GM12878 (cell line): ENCODE measurements around the gene ANO10.

Experiments
- BHLHE40 ChIP-seq, 2 experiments: fragments of 450-650 bp in 1 of 2; IDR thresholded peaks; 2 replicates each; pipeline ENCODE4 v1.6.1; 2011 to 2017; ENCODE audit warnings: low read depth in 2 of 2, borderline replicate concordance in 1 of 2, improper control_type of control experiment in 1 of 2, low read length in 1 of 2, mild to moderate bottlenecking in 1 of 2
- CHD1 ChIP-seq: IDR thresholded peaks from 2 replicates; pipeline ENCODE4 v1.6.1; 2012; ENCODE audit warnings: low read depth, low read length, improper control_type of control experiment
- POLR2A ChIP-seq: IDR thresholded peaks from 2 replicates; pipeline ENCODE4 v1.6.1; 2011; ENCODE audit warnings: low read depth, mild to moderate bottlenecking, low read length
- POLR2AphosphoS2 ChIP-seq: IDR thresholded peaks from 2 replicates; pipeline ENCODE4 v1.6.1; 2011; ENCODE audit warnings: low read depth, mild to moderate bottlenecking, low read length, improper control_type of control experiment, moderate library complexity
- POLR2AphosphoS5 ChIP-seq: IDR thresholded peaks from 2 replicates; pipeline ENCODE4 v1.6.1; 2011; ENCODE audit warnings: mild to moderate bottlenecking, low read length, inconsistent platforms
- SREBF2 ChIP-seq: IDR thresholded peaks from 2 replicates; pipeline ENCODE4 v1.6.1; 2012; ENCODE audit warnings: mild to moderate bottlenecking, low read length
- TF ChIP-seq, protein P1 (sequence below): fragments of 450-650 bp; formaldehyde crosslinking; IDR thresholded peaks from 2 replicates; pipeline ENCODE4 v1.4.0; 2020; ENCODE audit warnings: mild to moderate bottlenecking, moderate library complexity
- TF ChIP-seq, protein P2 (sequence below): IDR thresholded peaks from 2 replicates; pipeline ENCODE4 v1.6.1; 2012; ENCODE audit warnings: improper control_type of control experiment, low read depth, low read length; ENCODE audit not compliant: insufficient replicate concordance
- TF ChIP-seq, protein P3 (sequence below), 3 experiments: IDR thresholded peaks in 2 of 3; conservative IDR thresholded peaks in 1 of 3; 2 replicates each; pipeline ENCODE4 v1.5.1; 2011; ENCODE audit warnings: low read depth in 3 of 3, low read length in 3 of 3, mild to moderate bottlenecking in 3 of 3, control low read depth in 2 of 3, moderate library complexity in 2 of 3, inconsistent platforms in 1 of 3, mixed read lengths in 1 of 3; ENCODE audit not compliant: control insufficient read depth in 2 of 3, insufficient read depth in 1 of 3; ENCODE audit errors: extremely low read depth in 1 of 3
- TF ChIP-seq, protein P4 (sequence below): IDR thresholded peaks from 2 replicates; pipeline ENCODE4 v1.6.1; 2011; ENCODE audit warnings: low read depth, mild to moderate bottlenecking, low read length, moderate library complexity, borderline replicate concordance; ENCODE audit errors: extremely low read depth
- TF ChIP-seq, protein P5 (sequence below): IDR thresholded peaks from 2 replicates; pipeline ENCODE4 v1.6.1; 2012; ENCODE audit warnings: mild to moderate bottlenecking, low read depth, low read length

DNA sequence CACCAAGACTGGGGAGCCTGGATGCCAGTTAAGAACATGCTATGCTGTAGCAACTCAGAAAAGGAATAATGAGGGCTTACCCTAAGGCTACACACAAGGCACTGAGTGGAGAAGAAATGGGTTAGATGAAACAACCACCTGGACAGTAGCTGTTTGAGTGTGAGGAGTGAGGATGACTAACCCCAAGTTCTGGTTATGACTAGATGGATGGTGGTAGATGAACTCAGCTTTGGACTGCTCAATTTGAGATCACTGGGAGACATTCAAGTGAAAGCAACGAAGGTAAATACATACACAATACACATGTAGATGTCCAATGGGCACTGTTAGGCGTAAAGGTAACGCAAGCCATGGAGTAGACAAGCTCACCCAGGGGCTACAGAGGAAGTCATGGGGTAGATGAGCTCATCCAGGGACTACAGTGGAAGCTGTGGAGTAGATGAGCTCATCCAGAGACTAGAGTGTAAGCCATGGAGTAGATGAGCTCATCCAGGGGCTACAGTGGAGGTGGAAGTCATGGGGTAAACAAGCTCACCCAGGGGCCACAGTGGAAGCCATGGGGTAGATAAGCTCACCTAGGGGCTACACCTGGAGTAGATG lies 98.3 kb downstream of the ANO10 start:
- TF ChIP-seq BHLHE40 (IDR thresholded peaks at IDR 0.05; ENCODE audit: borderline replicate concordance in 1 of 2, low read depth in 2 of 2, low read length in 1 of 2) (no peak), POLR2A (no peak), CHD1 (no peak), POLR2AphosphoS5 (no peak), SREBF2 (no peak), POLR2AphosphoS2 (no peak)
- TF ChIP-seq, protein P1, sequence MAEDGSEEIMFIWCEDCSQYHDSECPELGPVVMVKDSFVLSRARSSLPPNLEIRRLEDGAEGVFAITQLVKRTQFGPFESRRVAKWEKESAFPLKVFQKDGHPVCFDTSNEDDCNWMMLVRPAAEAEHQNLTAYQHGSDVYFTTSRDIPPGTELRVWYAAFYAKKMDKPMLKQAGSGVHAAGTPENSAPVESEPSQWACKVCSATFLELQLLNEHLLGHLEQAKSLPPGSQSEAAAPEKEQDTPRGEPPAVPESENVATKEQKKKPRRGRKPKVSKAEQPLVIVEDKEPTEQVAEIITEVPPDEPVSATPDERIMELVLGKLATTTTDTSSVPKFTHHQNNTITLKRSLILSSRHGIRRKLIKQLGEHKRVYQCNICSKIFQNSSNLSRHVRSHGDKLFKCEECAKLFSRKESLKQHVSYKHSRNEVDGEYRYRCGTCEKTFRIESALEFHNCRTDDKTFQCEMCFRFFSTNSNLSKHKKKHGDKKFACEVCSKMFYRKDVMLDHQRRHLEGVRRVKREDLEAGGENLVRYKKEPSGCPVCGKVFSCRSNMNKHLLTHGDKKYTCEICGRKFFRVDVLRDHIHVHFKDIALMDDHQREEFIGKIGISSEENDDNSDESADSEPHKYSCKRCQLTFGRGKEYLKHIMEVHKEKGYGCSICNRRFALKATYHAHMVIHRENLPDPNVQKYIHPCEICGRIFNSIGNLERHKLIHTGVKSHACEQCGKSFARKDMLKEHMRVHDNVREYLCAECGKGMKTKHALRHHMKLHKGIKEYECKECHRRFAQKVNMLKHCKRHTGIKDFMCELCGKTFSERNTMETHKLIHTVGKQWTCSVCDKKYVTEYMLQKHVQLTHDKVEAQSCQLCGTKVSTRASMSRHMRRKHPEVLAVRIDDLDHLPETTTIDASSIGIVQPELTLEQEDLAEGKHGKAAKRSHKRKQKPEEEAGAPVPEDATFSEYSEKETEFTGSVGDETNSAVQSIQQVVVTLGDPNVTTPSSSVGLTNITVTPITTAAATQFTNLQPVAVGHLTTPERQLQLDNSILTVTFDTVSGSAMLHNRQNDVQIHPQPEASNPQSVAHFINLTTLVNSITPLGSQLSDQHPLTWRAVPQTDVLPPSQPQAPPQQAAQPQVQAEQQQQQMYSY, result no peak
- TF ChIP-seq, protein P2, sequence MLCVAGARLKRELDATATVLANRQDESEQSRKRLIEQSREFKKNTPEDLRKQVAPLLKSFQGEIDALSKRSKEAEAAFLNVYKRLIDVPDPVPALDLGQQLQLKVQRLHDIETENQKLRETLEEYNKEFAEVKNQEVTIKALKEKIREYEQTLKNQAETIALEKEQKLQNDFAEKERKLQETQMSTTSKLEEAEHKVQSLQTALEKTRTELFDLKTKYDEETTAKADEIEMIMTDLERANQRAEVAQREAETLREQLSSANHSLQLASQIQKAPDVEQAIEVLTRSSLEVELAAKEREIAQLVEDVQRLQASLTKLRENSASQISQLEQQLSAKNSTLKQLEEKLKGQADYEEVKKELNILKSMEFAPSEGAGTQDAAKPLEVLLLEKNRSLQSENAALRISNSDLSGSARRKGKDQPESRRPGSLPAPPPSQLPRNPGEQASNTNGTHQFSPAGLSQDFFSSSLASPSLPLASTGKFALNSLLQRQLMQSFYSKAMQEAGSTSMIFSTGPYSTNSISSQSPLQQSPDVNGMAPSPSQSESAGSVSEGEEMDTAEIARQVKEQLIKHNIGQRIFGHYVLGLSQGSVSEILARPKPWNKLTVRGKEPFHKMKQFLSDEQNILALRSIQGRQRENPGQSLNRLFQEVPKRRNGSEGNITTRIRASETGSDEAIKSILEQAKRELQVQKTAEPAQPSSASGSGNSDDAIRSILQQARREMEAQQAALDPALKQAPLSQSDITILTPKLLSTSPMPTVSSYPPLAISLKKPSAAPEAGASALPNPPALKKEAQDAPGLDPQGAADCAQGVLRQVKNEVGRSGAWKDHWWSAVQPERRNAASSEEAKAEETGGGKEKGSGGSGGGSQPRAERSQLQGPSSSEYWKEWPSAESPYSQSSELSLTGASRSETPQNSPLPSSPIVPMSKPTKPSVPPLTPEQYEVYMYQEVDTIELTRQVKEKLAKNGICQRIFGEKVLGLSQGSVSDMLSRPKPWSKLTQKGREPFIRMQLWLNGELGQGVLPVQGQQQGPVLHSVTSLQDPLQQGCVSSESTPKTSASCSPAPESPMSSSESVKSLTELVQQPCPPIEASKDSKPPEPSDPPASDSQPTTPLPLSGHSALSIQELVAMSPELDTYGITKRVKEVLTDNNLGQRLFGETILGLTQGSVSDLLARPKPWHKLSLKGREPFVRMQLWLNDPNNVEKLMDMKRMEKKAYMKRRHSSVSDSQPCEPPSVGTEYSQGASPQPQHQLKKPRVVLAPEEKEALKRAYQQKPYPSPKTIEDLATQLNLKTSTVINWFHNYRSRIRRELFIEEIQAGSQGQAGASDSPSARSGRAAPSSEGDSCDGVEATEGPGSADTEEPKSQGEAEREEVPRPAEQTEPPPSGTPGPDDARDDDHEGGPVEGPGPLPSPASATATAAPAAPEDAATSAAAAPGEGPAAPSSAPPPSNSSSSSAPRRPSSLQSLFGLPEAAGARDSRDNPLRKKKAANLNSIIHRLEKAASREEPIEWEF, result no peak
- TF ChIP-seq, protein P3, sequence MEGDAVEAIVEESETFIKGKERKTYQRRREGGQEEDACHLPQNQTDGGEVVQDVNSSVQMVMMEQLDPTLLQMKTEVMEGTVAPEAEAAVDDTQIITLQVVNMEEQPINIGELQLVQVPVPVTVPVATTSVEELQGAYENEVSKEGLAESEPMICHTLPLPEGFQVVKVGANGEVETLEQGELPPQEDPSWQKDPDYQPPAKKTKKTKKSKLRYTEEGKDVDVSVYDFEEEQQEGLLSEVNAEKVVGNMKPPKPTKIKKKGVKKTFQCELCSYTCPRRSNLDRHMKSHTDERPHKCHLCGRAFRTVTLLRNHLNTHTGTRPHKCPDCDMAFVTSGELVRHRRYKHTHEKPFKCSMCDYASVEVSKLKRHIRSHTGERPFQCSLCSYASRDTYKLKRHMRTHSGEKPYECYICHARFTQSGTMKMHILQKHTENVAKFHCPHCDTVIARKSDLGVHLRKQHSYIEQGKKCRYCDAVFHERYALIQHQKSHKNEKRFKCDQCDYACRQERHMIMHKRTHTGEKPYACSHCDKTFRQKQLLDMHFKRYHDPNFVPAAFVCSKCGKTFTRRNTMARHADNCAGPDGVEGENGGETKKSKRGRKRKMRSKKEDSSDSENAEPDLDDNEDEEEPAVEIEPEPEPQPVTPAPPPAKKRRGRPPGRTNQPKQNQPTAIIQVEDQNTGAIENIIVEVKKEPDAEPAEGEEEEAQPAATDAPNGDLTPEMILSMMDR (IDR thresholded peaks at IDR 0.05 in 2 of 3, conservative IDR thresholded peaks at IDR 0.05 in 1 of 3; ENCODE audit: control insufficient read depth in 2 of 3, extremely low read depth in 1 of 3, insufficient read depth in 1 of 3, low read depth in 3 of 3, low read length in 3 of 3), result no peak
- TF ChIP-seq, protein P4, sequence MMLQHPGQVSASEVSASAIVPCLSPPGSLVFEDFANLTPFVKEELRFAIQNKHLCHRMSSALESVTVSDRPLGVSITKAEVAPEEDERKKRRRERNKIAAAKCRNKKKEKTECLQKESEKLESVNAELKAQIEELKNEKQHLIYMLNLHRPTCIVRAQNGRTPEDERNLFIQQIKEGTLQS, result no peak
- TF ChIP-seq, protein P5, sequence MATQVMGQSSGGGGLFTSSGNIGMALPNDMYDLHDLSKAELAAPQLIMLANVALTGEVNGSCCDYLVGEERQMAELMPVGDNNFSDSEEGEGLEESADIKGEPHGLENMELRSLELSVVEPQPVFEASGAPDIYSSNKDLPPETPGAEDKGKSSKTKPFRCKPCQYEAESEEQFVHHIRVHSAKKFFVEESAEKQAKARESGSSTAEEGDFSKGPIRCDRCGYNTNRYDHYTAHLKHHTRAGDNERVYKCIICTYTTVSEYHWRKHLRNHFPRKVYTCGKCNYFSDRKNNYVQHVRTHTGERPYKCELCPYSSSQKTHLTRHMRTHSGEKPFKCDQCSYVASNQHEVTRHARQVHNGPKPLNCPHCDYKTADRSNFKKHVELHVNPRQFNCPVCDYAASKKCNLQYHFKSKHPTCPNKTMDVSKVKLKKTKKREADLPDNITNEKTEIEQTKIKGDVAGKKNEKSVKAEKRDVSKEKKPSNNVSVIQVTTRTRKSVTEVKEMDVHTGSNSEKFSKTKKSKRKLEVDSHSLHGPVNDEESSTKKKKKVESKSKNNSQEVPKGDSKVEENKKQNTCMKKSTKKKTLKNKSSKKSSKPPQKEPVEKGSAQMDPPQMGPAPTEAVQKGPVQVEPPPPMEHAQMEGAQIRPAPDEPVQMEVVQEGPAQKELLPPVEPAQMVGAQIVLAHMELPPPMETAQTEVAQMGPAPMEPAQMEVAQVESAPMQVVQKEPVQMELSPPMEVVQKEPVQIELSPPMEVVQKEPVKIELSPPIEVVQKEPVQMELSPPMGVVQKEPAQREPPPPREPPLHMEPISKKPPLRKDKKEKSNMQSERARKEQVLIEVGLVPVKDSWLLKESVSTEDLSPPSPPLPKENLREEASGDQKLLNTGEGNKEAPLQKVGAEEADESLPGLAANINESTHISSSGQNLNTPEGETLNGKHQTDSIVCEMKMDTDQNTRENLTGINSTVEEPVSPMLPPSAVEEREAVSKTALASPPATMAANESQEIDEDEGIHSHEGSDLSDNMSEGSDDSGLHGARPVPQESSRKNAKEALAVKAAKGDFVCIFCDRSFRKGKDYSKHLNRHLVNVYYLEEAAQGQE, result no peak
